Measurements from ENCODE around the gene SENP1.
A peak's percentile ranks its signal among the peaks of the same experiment; 100 is the strongest.

SENP1 gene

GRCh38 chr12:48063530-48063929 is 42.3 kb downstream of the SENP1 start:
- no peak for DNase-seq

- DNase-seq = no peak
Observed at GRCh38 chr12:48061938-48062719, 43.8 kb downstream of the SENP1 start.

DNA sequence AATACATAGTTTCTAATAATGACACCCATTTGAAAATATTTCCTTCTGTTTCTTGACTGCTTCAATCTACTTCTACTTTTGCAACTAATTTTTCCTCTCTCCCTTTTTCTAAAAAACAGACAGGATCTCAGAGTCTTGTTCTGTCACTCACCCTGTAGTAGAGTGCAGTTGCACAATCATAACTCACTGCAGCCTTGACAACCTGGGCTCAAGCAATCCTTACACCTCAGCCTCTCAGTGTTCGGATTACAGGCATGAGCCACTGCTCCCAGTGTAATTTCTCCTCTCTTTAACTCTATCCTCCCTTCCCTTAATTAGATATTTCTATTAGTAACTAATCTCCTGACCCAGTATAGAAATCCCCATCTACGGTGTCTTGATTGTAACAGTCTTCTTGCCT is 45.4 kb downstream of the SENP1 start:
- no peak for DNase-seq

GRCh38 chr12:48058771-48059170 is 47.1 kb downstream of the SENP1 start:
- DNase-seq = no peak

DNA sequence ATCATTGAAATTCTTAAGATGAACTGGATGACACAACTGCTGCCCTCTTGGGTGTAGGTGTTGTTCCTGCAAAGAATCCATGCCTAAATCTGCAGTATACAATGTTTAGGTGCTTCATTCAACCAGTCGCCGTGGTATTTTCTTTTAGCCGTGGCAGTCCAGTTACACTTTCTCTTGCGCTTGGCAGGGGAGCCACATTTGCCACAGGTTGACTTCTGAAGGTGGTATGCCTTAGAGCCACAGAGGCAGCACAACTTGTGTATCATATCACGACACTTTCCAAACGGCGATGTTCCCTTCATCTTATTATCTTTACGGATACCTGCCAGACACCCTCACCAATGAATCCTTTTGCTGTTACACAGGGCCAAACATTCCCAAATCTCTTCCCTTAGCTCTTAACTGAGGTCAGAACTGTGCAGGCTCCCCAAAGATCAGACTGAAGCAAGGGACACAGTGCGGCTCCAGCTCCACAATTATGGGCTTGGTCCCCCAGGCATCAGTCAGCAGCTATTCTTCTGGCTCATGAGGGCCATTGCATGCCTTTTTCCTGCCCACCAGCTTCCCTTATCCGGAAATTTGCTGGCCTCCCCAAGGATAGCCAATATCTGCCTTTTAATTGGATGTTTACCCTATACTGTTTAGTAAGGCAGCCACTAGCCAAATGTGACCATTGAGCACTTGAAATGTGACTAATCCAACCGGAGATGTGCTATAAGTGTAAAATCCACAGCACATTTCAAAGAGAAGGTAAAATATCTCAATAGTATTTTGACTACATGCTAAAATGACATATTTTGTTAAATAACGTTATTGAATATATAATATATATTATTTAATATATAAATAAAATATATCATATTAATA is 50.7 kb downstream of the SENP1 start:
- DNase-seq = no peak

DNA sequence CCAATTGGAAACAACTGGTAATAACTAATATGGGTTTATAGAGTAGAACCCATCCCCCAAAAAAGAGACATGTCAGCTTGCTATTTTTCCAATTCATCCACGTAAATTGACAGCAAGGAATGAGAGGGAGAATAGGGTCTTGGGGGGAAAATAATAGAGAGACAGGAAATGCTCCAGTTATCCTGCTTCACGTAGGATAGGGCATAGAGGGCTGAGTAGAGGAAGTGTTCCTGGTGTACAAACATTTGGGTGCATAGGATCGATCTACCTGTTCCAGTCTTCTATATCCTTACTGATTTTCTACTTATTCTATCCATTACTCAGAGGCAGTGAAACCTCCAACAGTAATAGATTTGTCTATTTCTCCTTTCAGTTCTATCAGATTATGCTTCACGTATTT is 52.0 kb downstream of the SENP1 start:
- no peak for DNase-seq

- DNase-seq = no peak
Observed at GRCh38 chr12:48053122-48053521, 52.8 kb downstream of the SENP1 start.

- no peak for DNase-seq
Observed at GRCh38 chr12:48051681-48052080, 54.2 kb downstream of the SENP1 start.

DNA sequence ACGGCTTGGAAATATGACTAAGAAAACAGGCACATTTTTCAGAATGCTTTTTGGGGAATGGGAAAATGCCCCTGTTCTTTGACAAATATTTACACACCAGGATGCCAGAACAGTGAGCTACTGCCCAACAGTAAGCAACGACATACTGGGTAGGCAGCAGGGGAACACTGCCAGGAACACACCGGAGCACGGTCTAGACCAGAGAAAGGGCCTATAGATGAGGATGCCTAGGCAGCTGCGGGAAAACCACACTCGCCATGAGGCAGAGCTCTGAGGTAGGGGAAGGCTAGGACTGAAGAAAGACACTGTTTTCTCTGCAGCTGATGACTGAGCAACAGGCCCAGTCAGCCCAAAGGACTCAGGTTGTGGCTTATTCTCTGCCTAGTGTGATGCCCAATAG is 55.7 kb downstream of the SENP1 start:
- no peak for DNase-seq

- no peak for DNase-seq
Observed at GRCh38 chr12:48045965-48046518, 59.8 kb downstream of the SENP1 start.

DNA sequence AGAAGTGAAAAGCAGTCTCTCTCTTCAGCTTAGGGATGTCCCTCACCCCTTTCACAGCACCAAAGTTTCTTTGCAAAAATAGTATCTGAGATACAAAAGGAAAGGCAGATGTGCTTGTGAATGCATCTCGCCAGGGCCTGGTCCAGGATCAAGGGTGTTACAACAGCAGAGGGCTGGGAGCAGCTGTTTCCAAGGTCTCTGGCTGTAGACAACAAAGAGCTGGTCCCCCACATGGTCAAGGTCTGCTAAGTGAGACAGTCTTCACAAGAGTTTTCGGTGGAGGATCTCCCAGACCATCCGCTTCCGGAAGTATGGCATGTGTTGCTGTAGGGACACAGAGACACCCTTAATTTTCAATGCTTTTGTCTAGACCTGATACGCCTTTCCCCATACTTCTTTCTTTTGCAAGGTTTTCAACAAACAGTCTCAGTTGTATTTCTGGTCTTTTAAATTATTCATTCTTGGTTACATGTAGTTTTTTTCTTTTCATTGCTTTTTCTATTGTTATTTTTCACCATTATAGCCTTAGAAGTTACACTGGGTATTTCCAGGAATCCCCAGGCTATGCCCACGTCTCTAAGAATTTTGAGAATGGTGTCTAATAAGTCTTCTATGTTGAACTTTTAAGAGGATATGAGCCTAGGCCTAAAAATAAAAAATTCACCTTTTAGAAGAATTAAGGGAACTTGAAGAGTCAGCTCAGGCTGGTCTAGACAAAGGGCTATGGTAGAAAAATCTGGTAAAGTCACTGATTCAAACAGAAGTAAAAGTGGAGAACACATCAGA is 60.6 kb downstream of the SENP1 start:
- DNase-seq = no peak

GRCh38 chr12:48044396-48044795 is 61.5 kb downstream of the SENP1 start:
- no peak for DNase-seq

- DNase-seq = no peak
Observed at GRCh38 chr12:48043771-48044170, 62.1 kb downstream of the SENP1 start.

GRCh38 chr12:48041591-48042423 is 64.1 kb downstream of the SENP1 start:
- no peak for DNase-seq

- no peak for DNase-seq
Observed at GRCh38 chr12:48040354-48040753, 65.5 kb downstream of the SENP1 start.

GRCh38 chr12:48039151-48039550 is 66.7 kb downstream of the SENP1 start:
- no peak for DNase-seq

DNA sequence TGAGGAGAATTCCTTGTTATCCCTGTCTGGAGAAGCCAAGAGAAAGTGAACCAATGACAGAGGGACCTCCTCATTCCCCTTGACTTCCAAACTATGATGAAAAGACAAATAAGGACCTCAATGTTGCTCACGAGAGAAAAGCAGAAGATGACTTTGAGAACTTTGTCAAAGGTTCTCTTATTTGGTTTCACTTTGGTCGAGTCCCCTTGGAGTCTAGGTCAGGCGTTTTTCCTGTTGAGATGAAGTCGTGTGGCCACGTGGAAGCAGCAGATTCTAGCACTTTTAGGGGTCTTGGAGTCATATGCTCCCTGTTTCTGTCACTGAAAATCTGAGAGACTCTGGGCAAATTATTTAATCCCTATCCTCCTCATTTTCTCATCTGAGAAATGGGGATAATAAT is 67.8 kb downstream of the SENP1 start:
- no peak for DNase-seq

DNA sequence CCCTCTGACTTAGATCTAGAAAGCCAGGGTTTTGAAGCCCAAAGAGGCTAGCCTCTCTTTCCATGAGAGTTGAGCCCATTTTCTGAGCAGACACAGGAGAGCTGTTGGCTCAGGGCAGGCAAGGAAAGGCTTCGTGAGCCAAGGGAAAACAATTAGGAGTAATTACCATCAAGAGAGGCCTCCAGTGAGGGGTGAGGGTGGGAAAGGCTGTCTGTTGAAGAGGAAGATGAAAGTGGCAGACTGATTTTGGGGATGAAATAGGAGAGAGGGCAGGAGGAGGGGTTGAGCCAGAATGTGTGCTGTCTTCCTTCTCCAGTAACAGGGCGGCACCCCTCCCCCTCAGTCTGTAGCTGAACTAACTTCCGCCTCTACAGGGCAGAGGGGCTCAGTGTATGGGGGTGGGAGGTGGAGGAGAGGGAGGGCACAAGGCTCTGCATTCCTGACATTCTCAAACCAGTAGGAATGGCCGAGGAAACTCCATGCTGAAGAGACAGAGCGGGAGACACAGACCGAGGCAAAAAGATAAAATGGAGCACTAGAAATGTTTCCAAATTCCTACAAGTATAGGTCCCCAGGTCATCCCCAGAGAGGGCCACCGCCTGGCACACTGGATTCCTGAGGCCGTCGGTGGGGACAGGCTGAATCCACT is 68.5 kb downstream of the SENP1 start:
- peak; percentile 47 for DNase-seq

GRCh38 chr12:48036818-48037217 is 69.1 kb downstream of the SENP1 start:
- DNase-seq = no peak

- no peak for DNase-seq
Observed at GRCh38 chr12:48034835-48035805, 70.8 kb downstream of the SENP1 start.

Data from kidney glomerular epithelial cell (primary cell).